Ovary (tissue), 9 donors: ENCODE results near the gene SYT3. TPM values are rescaled to one million over a fixed set of nuclear protein-coding genes. Genes with fewer than 3 reads are reported as not detected.
A peak's percentile ranks its signal among the peaks of the same experiment; 100 is the strongest.
"Not testable (repeated sequence)": the region's sequence is repeated elsewhere in the genome, so short reads cannot be mapped to it uniquely, and the experiment has no call there.

ENCODE experiments used
- DNase-seq, 5 donors: peaks; one replicate each; pipeline ENCODE4 v3.0.0-alpha.2; 2019 to 2020
- H3K27ac ChIP-seq, 2 donors: fragments of 200-600 bp; one replicate each; pipeline versions ENCODE4 v1.5.1 to v1.8.0; 2019 to 2022
- H3K27me3 ChIP-seq: fragments of 200-600 bp; one replicate; pipeline ENCODE4 v1.8.0; 2022
- H3K36me3 ChIP-seq: fragments of 200-600 bp; sonication (generic); one replicate; pipeline ENCODE4 v1.5.1; 2019
- H3K4me1 ChIP-seq: one replicate; pipeline ENCODE4 v1.8.1; 2013; ENCODE audit warnings: mild to moderate bottlenecking, moderate library complexity; ENCODE audit not compliant: insufficient read depth
- H3K4me3 ChIP-seq: fragments of 200-600 bp; sonication (generic); one replicate; pipeline ENCODE4 v1.5.1; 2017
- H3K9me3 ChIP-seq, 2 donors: fragments of 200-600 bp in 1 of 2; sonication (generic) in 1 of 2; one replicate each; pipeline versions ENCODE4 v1.5.1 to v1.8.1; 2013 to 2019; ENCODE audit warnings: mild to moderate bottlenecking in 1 of 2, moderate library complexity in 1 of 2
- CTCF ChIP-seq, 3 donors: fragments of 450-650 bp in 2 of 3; fragments of 200-600 bp in 1 of 3; IDR thresholded peaks; one replicate each; pipeline versions ENCODE4 v1.5.1 to v1.8.0; 2016 to 2022; ENCODE audit warnings: antibody characterized with exemption in 3 of 3, mild to moderate bottlenecking in 1 of 3
- EP300 ChIP-seq: sonication (generic); formaldehyde crosslinking; IDR thresholded peaks from one replicate; pipeline ENCODE4 v1.6.1; 2017; ENCODE audit warnings: antibody characterized with exemption
- POLR2A ChIP-seq: fragments of 450-650 bp; IDR thresholded peaks from one replicate; pipeline ENCODE4 v1.6.1; 2017; ENCODE audit warnings: antibody characterized with exemption, mild to moderate bottlenecking, moderate library complexity
- WGBS, 3 donors: extraction: QIAGEN DNeasy Blood & Tissue Kit in 1 of 3; methylation state at CpG; one replicate each; pipeline versions ENCODE4 v1.1.5 to v1.1.7; 2013 to 2017; 5-methylcytosine and 5-hydroxymethylcytosine counted together
- intact Hi-C, 4 donors: fragments of 100-400 bp; cut with DNase I; formaldehyde crosslinking; loops; one replicate each; pipeline versions ENCODE4 v1.11.0 to v1.15.1; 2022 to 2023
- polyA plus RNA-seq, 2 donors: library from polyadenylated mRNA; stranded (reverse); fragments of 200-250 nt in 1 of 2; fragments of 350-450 nt in 1 of 2; fragmentation: Illumina TruSeq in 1 of 2; extraction: RNeasy Lipid Tissue Mini Kit (QIAGEN cat#74804) in 1 of 2; gene quantifications; one replicate each; pipeline ENCODE4 v1.2.3, GENCODE V29; 2013 to 2014
- total RNA-seq, 7 donors: library from RNA; depleted of rRNA in 2 of 7; stranded (reverse); fragments of >200 nt in 2 of 7; fragmentation: NEBNext Ultra II Directional in 3 of 7; extraction: Animal tissue kit (Norgen Biotek cat#: 25700) in 3 of 7; gene quantifications; one replicate each; pipeline versions ENCODE4 v1.1.0 to v1.2.4, GENCODE V29; 2016 to 2023
- donor health status: DM: no; HTN: no; CAD: no; lungs with moderate emphysema.
- donor health status: DM: no; HTN: no; CAD: no.
- donor health status: Bipolar disorder and iron deficiency.
- donor health status: DM: yes; HTN: yes; CAD: no.
- donor health status: DM: no; HTN: no; CAD: no.
- donor health status: DM: yes; HTN: yes; CAD: no.

SYT3 gene
- total and polyA plus RNA-seq, 9 donors, result 0.08 to 0.32 (median 0.10) TPM; not detected in 6

DNA sequence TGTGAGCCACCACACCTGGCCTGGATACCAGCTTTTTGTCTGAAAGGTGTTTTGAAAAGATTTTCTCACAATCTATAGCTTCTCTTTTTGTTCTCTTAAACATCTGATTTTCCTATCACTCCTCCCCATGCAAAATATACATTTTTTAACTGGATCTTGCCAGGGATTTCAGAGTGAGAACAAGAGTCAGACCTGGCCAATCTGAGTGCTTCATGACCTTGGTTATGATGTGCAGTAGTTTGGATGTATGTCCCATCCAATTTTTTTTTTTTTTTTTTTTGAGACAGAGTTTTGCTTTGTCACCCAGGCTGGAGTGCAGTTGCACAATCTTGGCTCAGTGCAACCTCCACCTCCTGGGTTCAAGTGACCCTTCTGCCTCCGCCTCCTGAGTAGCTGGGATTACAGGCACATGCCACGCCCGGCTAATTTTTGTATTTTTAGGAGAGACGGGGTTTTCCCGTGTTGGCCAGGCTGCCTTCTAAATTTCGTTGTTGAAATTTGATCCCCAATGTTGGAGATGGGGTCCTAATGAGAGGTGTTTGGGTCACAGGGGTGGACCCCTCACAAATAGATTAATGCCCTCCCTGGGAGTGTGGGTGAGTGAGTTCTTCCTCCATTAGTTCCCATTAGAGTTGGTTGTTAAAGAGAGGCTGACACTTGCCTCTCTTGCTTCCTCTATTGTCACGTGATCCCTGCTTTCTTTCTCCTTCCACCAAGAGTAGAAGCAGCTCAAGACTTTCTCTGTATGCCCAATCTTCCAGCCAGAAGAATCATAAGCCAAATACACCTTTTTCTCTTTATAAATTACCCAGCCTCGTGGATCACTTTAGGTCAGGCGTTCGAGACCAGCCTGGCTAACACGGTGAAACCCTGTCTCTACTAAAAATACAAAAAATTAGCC is 26.9 kb downstream of the SYT3 start:
- H3K9me3 ChIP-seq, H3K36me3 ChIP-seq, H3K27ac ChIP-seq, H3K27me3 ChIP-seq, H3K4me1 ChIP-seq, intact Hi-C loops, H3K4me3 ChIP-seq, DNase-seq: not testable (repeated sequence)
- 75 to 82% (median 77%) methylated on average over 11 of the region's 11 CpGs for WGBS, 3 donors

- Histone ChIP-seq H3K36me3 (no peaks in the 10 kb centered on the region), H3K27ac (no peak overlapping the region), H3K27me3 (no peaks in the 10 kb centered on the region), H3K4me3 (no peak overlapping the region), H3K9me3 (no peaks in the 10 kb centered on the region), H3K4me1 (no peaks in the 10 kb centered on the region)
- TF ChIP-seq EP300, result no peak
- TF ChIP-seq POLR2A, result no peak
- no peak for TF ChIP-seq CTCF (IDR thresholded peaks at IDR 0.05)
- WGBS, 3 donors, result 10 to 17% (median 14%) methylated on average over 56 of the region's 56 CpGs
- intact Hi-C loops, result no loop called here
- DNase-seq, result peak in 4 of 5 donors; percentile 9 to 56 (median 34)
Observed at GRCh38 chr19:50607874-50608785, 31.6 kb downstream of the SYT3 start.

DNA sequence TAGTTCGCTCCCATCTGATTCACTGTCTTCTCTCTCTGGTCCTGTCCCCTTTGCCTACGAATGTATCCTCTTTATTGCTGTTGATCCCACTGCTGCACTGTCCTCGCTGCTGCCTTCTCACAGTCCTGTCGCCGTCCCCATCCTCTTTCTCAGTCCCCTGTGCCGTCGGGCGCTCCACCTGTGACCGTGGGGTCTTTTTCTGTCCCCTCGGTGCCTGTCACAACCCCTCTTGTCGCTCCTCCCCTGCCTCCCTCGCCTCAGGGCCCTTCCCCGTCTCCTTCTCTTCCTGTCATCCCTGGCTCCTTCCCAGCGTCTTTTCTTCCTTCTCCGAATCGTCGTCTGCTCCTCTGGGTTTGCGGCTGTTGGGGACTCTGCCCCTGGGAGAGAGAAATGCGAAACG is 32.3 kb downstream of the SYT3 start:
- H3K36me3 ChIP-seq, result no peaks in the 10 kb centered on the region
- no peak for DNase-seq
- intact Hi-C loops, result no loop called here
- H3K27me3 ChIP-seq, result no peaks in the 10 kb centered on the region
- 61 to 69% (median 68%) methylated on average over 20 of the region's 20 CpGs for WGBS, 3 donors
- TF ChIP-seq POLR2A, result no peak
- TF ChIP-seq CTCF (IDR thresholded peaks at IDR 0.05), result no peak
- TF ChIP-seq EP300, result no peak
- no peak overlapping the region for H3K4me3 ChIP-seq
- H3K9me3 ChIP-seq, result no peaks in the 10 kb centered on the region
- no peaks in the 10 kb centered on the region for H3K4me1 ChIP-seq
- H3K27ac ChIP-seq, result no peak overlapping the region

- H3K4me1 ChIP-seq, H3K27me3 ChIP-seq, H3K9me3 ChIP-seq, H3K4me3 ChIP-seq, H3K36me3 ChIP-seq, H3K27ac ChIP-seq, intact Hi-C loops, DNase-seq: not testable (repeated sequence)
- WGBS, 3 donors, result 22 to 32% (median 23%) methylated on average over 46 to 58 of the region's 58 CpGs
Observed at GRCh38 chr19:50606059-50606836, 33.4 kb downstream of the SYT3 start.

DNA sequence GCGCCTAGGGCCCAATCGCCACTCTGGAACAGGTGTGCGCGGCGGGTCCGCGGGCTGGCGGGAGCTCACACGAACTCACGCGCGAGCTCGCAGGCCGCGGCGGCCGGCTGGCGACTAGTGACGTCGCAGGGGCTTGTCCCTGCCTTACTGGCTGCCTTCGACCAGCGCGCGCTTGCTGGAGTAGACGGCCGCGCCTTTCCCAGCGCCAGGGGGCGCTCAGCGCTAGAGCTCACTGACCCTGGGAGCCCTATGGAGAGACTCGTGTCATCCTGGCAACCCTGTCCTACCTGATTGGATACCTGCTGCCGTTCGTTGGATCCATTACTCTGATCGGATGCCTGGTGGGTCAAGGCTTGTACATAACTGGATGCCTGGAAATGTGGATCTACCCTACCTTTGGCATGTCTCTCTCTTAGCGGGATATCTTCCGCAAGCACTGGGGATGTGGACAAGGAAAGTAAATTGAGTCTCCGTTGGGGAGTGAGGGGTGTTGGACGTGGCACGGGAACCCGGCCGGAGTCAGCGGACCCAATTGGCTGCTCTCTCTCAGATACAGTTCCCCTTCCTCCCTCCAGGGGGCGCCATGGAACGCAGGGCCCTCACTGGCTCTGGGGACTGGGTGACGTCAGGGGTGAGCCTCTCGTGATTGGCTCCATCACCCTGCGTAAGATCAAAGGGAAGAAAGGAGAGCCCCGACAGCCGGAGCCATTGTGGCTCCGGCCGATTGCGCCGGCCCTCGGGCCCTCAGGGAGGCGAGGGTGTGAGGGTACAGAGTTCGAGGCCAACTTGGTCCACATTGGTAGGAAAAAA is 35.2 kb downstream of the SYT3 start:
- H3K36me3 ChIP-seq, H3K4me3 ChIP-seq, DNase-seq, H3K27me3 ChIP-seq, H3K9me3 ChIP-seq, intact Hi-C loops, H3K4me1 ChIP-seq, H3K27ac ChIP-seq: not testable (repeated sequence)
- WGBS, 3 donors, result 40 to 45% methylated on average over 39 to 45 of the region's 56 CpGs; no CpG with 5 or more reads in 1 of the 3 donors
